H1 (cell line): Measurements from ENCODE around the gene MADD. TPM values are rescaled to one million over a fixed set of nuclear protein-coding genes. Genes with fewer than 3 reads are reported as not detected.

Experiments used
- CTCF ChIA-PET: fragments of 300-600 bp; sonication (Branson Sonifier 250); formaldehyde crosslinking; loops from one replicate; lab custom pipeline; 2021; ENCODE audit not compliant: partially characterized antibody; lab: Charles Lee
- POLR2A ChIA-PET: fragments of 300-600 bp; sonication (Branson Sonifier 250); formaldehyde crosslinking; loops from one replicate; lab custom pipeline; 2021; ENCODE audit warnings: inconsistent platforms; ENCODE audit not compliant: partially characterized antibody; lab: Charles Lee
- DNase-seq, 2 experiments: peaks; one replicate each; pipeline versions ENCODE4 v3.0.0 to v3.0.0-alpha.2; 2010 to 2022; ENCODE audit warnings: low spot score in 2 of 2, low read depth in 1 of 2, mixed read lengths in 1 of 2
- FAIRE-seq: peaks from 2 replicates; lab custom pipeline; 2011; peaks lifted over from hg19 to GRCh38; lab: Jason Lieb, UNC
- H2AFZ ChIP-seq: 2 replicates; pipeline ENCODE4 v1.8.1; 2012; ENCODE audit warnings: low read length, inconsistent platforms
- H2AK5ac ChIP-seq: 2 replicates; pipeline ENCODE4 v1.6.1; 2013; ENCODE audit warnings: low read depth, low read length
- H2BK120ac ChIP-seq: replicated peaks from 2 replicates; pipeline ENCODE3; 2013; ENCODE audit warnings: low read depth, low read length, inconsistent platforms
- H2BK12ac ChIP-seq: 2 replicates; pipeline ENCODE4 v1.6.1; 2013; ENCODE audit warnings: low read depth, low read length
- H2BK15ac ChIP-seq: 2 replicates; pipeline ENCODE4 v1.6.1; 2013; ENCODE audit warnings: low read length
- H2BK20ac ChIP-seq: 2 replicates; pipeline ENCODE4 v1.6.1; 2013; ENCODE audit warnings: low read length
- H2BK5ac ChIP-seq: 2 replicates; pipeline ENCODE4 v1.6.1; 2013; ENCODE audit warnings: low read depth, low read length
- H3K14ac ChIP-seq: 2 replicates; pipeline ENCODE4 v1.6.1; 2013; ENCODE audit warnings: inconsistent platforms; ENCODE audit not compliant: insufficient read length
- H3K18ac ChIP-seq: 2 replicates; pipeline ENCODE4 v1.6.1; 2013; ENCODE audit warnings: low read length; ENCODE audit errors: extremely low read depth
- H3K23ac ChIP-seq: 2 replicates; pipeline ENCODE4 v1.6.1; 2013; ENCODE audit warnings: inconsistent platforms; ENCODE audit not compliant: insufficient read length
- H3K23me2 ChIP-seq: 2 replicates; pipeline ENCODE4 v1.6.1; 2013; ENCODE audit warnings: low read depth, low read length
- H3K27ac ChIP-seq: 2 replicates; pipeline ENCODE4 v1.6.1; 2011; ENCODE audit warnings: low read depth, low read length, inconsistent platforms
- H3K27me3 ChIP-seq, 4 experiments: replicated peaks in 1 of 4; 1 replicate in 1 of 4; 2 replicates in 3 of 4; pipeline versions ENCODE4 v1.6.1 to v1.8.1; 2011 to 2013; ENCODE audit warnings: low read length in 3 of 4, mild to moderate bottlenecking in 3 of 4, inconsistent platforms in 2 of 4, mixed read lengths in 2 of 4, moderate library complexity in 1 of 4; ENCODE audit not compliant: control insufficient read depth in 3 of 4, insufficient read depth in 3 of 4; ENCODE audit errors: extremely low read depth in 1 of 4
- H3K36me3 ChIP-seq, 4 experiments: 2 replicates each; pipeline versions ENCODE4 v1.6.1 to v1.8.1; 2011 to 2013; ENCODE audit warnings: mild to moderate bottlenecking in 4 of 4, low read length in 3 of 4, moderate library complexity in 2 of 4, control low read depth in 1 of 4, inconsistent platforms in 1 of 4; ENCODE audit not compliant: insufficient read depth in 4 of 4, control insufficient read depth in 2 of 4
- H3K4ac ChIP-seq: replicated peaks from 2 replicates; pipeline ENCODE3; 2013; ENCODE audit warnings: low read length, low read depth, mixed read lengths, inconsistent platforms; ENCODE audit not compliant: insufficient read length
- H3K4me1 ChIP-seq, 4 experiments: replicated peaks in 1 of 4; 1 replicate in 1 of 4; 2 replicates in 3 of 4; pipeline versions ENCODE4 v1.6.1 to v1.8.1; 2011 to 2013; ENCODE audit warnings: low read length in 3 of 4, inconsistent platforms in 2 of 4, mixed read lengths in 1 of 4; ENCODE audit not compliant: insufficient read depth in 4 of 4, control insufficient read depth in 3 of 4
- H3K4me2 ChIP-seq, 2 experiments: 2 replicates each; pipeline versions ENCODE4 v1.6.1 to v1.8.1; 2011 to 2013; ENCODE audit warnings: low read depth in 2 of 2, low read length in 2 of 2, control low read depth in 1 of 2, inconsistent platforms in 1 of 2, mild to moderate bottlenecking in 1 of 2; ENCODE audit not compliant: insufficient read depth in 1 of 2
- H3K4me3 ChIP-seq, 4 experiments: fragments of 200-600, 300-600 bp in 1 of 4; sonication (generic), shearing (Covaris generic), sonication (Bioruptor Twin) in 1 of 4; 2 replicates each; pipeline versions ENCODE4 v1.5.1 to v1.8.1; 2011 to 2016; ENCODE audit warnings: low read length in 4 of 4, low read depth in 3 of 4, control low read depth in 2 of 4, inconsistent platforms in 2 of 4, mild to moderate bottlenecking in 2 of 4, mixed read lengths in 1 of 4, moderate library complexity in 1 of 4; ENCODE audit not compliant: insufficient read depth in 2 of 4; ENCODE audit errors: extremely low read depth in 1 of 4
- H3K56ac ChIP-seq: replicated peaks from 2 replicates; pipeline ENCODE3; 2013; ENCODE audit warnings: low read depth, mild to moderate bottlenecking, mixed read lengths, low read length, inconsistent platforms; ENCODE audit not compliant: insufficient read length
- H3K79me1 ChIP-seq: 2 replicates; pipeline ENCODE4 v1.6.1; 2013; ENCODE audit warnings: low read depth, low read length, control low read depth
- H3K79me2 ChIP-seq, 2 experiments: 2 replicates each; pipeline versions ENCODE4 v1.6.1 to v1.8.1; 2012 to 2013; ENCODE audit warnings: low read length in 2 of 2, mild to moderate bottlenecking in 2 of 2, inconsistent platforms in 1 of 2; ENCODE audit not compliant: insufficient read depth in 2 of 2, control insufficient read depth in 1 of 2
- H3K9ac ChIP-seq, 4 experiments: replicated peaks in 1 of 4; 1 replicate in 1 of 4; 2 replicates in 3 of 4; pipeline versions ENCODE4 v1.6.1 to v1.8.1; 2011 to 2013; ENCODE audit warnings: low read depth in 3 of 4, low read length in 3 of 4, control low read depth in 2 of 4, mild to moderate bottlenecking in 2 of 4, moderate library complexity in 2 of 4, inconsistent platforms in 1 of 4; ENCODE audit errors: extremely low read depth in 1 of 4
- H3K9me3 ChIP-seq, 2 experiments: 2 replicates each; pipeline versions ENCODE4 v1.6.1 to v1.8.1; 2012 to 2013; ENCODE audit warnings: mild to moderate bottlenecking in 2 of 2, moderate library complexity in 2 of 2, control low read depth in 1 of 2, inconsistent platforms in 1 of 2, low read depth in 1 of 2, low read length in 1 of 2, mixed read lengths in 1 of 2; ENCODE audit not compliant: insufficient read depth in 2 of 2
- H4K20me1 ChIP-seq, 2 experiments: replicated peaks in 1 of 2; 2 replicates each; pipeline versions ENCODE3 to v1.8.1; 2011 to 2013; ENCODE audit warnings: inconsistent platforms in 2 of 2, low read length in 2 of 2, mild to moderate bottlenecking in 1 of 2; ENCODE audit not compliant: insufficient read depth in 2 of 2, control insufficient read depth in 1 of 2
- H4K5ac ChIP-seq: 2 replicates; pipeline ENCODE4 v1.6.1; 2013; ENCODE audit warnings: low read length, low read depth, mixed read lengths, inconsistent platforms; ENCODE audit not compliant: insufficient read length
- H4K8ac ChIP-seq: 2 replicates; pipeline ENCODE4 v1.8.0; 2013; ENCODE audit warnings: mild to moderate bottlenecking, moderate library complexity, low read length, inconsistent platforms; ENCODE audit not compliant: insufficient read depth; ENCODE audit errors: extremely low read depth
- H4K91ac ChIP-seq: replicated peaks from 2 replicates; pipeline ENCODE3; 2013; ENCODE audit warnings: low read length, mixed read lengths, inconsistent platforms; ENCODE audit not compliant: insufficient read length
- CTBP2 ChIP-seq: IDR thresholded peaks from 2 replicates; pipeline ENCODE4 v1.7.0; 2011; ENCODE audit warnings: borderline replicate concordance, mild to moderate bottlenecking, moderate library complexity, mixed read lengths, low read length; ENCODE audit not compliant: insufficient read depth, insufficient read length
- JUN ChIP-seq: IDR thresholded peaks from 2 replicates; pipeline ENCODE4 v1.6.1; 2011; ENCODE audit warnings: low read depth, mild to moderate bottlenecking, improper control_type of control experiment, low read length
- MAFK ChIP-seq: IDR thresholded peaks from 2 replicates; pipeline ENCODE4 v1.6.1; 2012; ENCODE audit warnings: low read depth, mild to moderate bottlenecking, improper control_type of control experiment, low read length
- RAD21 ChIP-seq, 2 experiments: IDR thresholded peaks in 1 of 2; conservative IDR thresholded peaks in 1 of 2; 2 replicates each; pipeline ENCODE4 v1.6.1; 2011; ENCODE audit warnings: low read depth in 2 of 2, low read length in 2 of 2, improper control_type of control experiment in 1 of 2, inconsistent platforms in 1 of 2, mild to moderate bottlenecking in 1 of 2, moderate library complexity in 1 of 2
- SIX5 ChIP-seq: IDR thresholded peaks from 2 replicates; pipeline ENCODE4 v1.6.1; 2011; ENCODE audit warnings: mild to moderate bottlenecking, low read depth, low read length
- SP1 ChIP-seq: IDR thresholded peaks from 2 replicates; pipeline ENCODE4 v1.6.1; 2011; ENCODE audit warnings: low read depth, low read length
- SP2 ChIP-seq: IDR thresholded peaks from 2 replicates; pipeline ENCODE4 v1.6.1; 2012; ENCODE audit warnings: mild to moderate bottlenecking, low read length, inconsistent platforms
- WGBS, 2 experiments: shearing (Covaris generic) in 1 of 2; methylation state at CpG; one replicate each; pipeline versions ENCODE4 v1.1.6 to v1.1.7; 2013 to 2015; ENCODE audit warnings: low lambda C conversion rate in 2 of 2, mixed read lengths in 2 of 2, inconsistent platforms in 1 of 2, low coverage in 1 of 2, missing lambda C conversion rate in 1 of 2; ENCODE audit not compliant: insufficient replicate concordance in 2 of 2, insufficient coverage in 1 of 2, insufficient read length in 1 of 2; ENCODE audit errors: extremely low coverage in 1 of 2, missing lambda C conversion rate in 1 of 2; 5-methylcytosine and 5-hydroxymethylcytosine counted together
- polyA plus RNA-seq, 7 experiments: library from polyadenylated mRNA; depleted of rRNA in 3 of 7; stranded (reverse) in 5 of 7; unstranded in 2 of 7; fragments of >200 nt in 5 of 7; fragments of 200-250 nt in 2 of 7; gene quantifications; 1 replicate in 5 of 7; 2 replicates in 1 of 7; 4 replicates in 1 of 7; pipeline versions ENCODE4 v1.2.1 to v1.2.3, GENCODE V29; 2011 to 2013; ENCODE audit warnings: missing spikeins in 2 of 7, mixed read lengths in 2 of 7
- total RNA-seq: library from RNA; stranded (reverse); fragmentation: NEBNext Ultra II Directional; extraction: Animal tissue kit (Norgen Biotek cat#: 25700); gene quantifications from 2 replicates; pipeline ENCODE4 v1.2.1, GENCODE V29; 2021

The MADD gene
- total and polyA plus RNA-seq, 2 of the 8 experiments (the other 6 are each of a cell fraction or from before 2014, with no cell fraction given), result 32.5 to 45.4 TPM

DNA sequence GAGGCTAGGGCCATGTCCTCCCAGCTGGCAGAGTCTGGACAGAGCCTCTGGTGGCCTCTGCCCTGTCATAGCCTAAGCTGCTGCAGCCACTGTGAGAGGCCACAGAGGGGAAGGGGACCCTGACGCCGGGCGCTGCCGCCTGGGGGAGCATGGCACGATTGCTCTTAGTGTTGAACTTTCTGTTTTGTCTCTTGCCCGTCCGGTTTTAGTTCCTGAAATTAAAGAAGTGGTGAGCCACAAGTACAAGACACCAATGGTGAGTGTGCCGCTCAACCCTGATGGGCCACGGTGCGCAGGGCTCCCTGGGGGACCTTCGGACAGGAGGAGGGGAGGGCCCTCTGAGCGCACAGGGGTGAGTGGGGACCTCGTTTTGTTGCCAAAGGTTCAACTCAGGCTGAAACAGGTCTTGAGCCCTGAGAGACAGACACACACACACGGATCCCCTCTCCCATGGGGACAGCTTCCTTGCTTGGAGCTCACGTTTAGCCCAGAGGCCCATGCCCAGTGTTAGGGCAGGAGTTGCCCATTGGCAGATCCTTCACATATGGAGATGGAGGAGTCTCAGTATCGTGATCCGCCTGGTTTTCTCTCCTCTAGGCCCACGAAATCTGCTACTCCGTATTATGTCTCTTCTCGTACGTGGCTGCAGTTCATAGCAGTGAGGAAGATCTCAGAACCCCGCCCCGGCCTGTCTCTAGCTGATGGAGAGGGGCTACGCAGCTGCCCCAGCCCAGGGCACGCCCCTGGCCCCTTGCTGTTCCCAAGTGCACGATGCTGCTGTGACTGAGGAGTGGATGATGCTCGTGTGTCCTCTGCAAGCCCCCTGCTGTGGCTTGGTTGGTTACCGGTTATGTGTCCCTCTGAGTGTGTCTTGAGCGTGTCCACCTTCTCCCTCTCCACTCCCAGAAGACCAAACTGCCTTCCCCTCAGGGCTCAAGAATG is 58.8 kb downstream of the MADD start:
- Histone ChIP-seq H2BK20ac (no peak overlapping the region), H3K23ac (no peak overlapping the region), H3K4me2 (no peak overlapping the region), H3K23me2 (no peaks in the 10 kb centered on the region), H3K18ac (no peak overlapping the region), H3K56ac (no peak overlapping the region), H4K8ac (peak overlapping the region; percentile 31), H2BK5ac (no peak overlapping the region), H4K5ac (no peak overlapping the region), H3K79me2 (no peaks in the 10 kb centered on the region), H3K4me3 (no peak overlapping the region), H3K14ac (no peak overlapping the region), H2AK5ac (no peak overlapping the region), H3K4ac (no peak overlapping the region), H3K27ac (no peak overlapping the region), H2BK15ac (no peak overlapping the region), H4K91ac (no peak overlapping the region), H2BK120ac (no peak overlapping the region), H2BK12ac (no peak overlapping the region), H3K79me1 (no peaks in the 10 kb centered on the region; the same call in 1 of the 2 replicates), H3K9ac (no peak overlapping the region), H2AFZ (no peak overlapping the region), H3K36me3 (peaks cover 0 to 16% (median 7%) of the 10 kb centered on the region in 4 experiments; a peak in 5 of 8 replicates), H3K27me3 (no peaks in the 10 kb centered on the region), H3K9me3 (no peaks in the 10 kb centered on the region), H4K20me1 (peaks cover 0 to 2% of the 10 kb centered on the region in 2 experiments), H3K4me1 (no peaks in the 10 kb centered on the region)
- no peak for DNase-seq
- POLR2A ChIA-PET, result no interaction called here
- no peak for TF ChIP-seq SIX5
- TF ChIP-seq CTBP2, result no peak
- TF ChIP-seq SP1, result no peak
- TF ChIP-seq RAD21 (IDR thresholded peaks at IDR 0.05 in 1 of 2, conservative IDR thresholded peaks at IDR 0.05 in 1 of 2; ENCODE audit: low read depth in 2 of 2, low read length in 2 of 2), result no peak
- no peak for TF ChIP-seq JUN
- TF ChIP-seq SP2, result no peak
- TF ChIP-seq MAFK, result no peak
- FAIRE-seq, result no peak
- WGBS, 2 experiments, result 86% methylated on average over 29 of the region's 29 CpGs; no CpG with 5 or more reads in 1 of the 2 experiments
- CTCF ChIA-PET, result interaction anchor here (0.8 to 2.0 kb wide), 4 partner anchors 20 to 64 kb away, joined by 3 to 8 read pairs (median 4); no protein-coding TSS in a partner anchor
